ENCODE data around the gene TMPRSS9.
A peak's percentile ranks its signal among the peaks of the same experiment; 100 is the strongest.

The TMPRSS9 gene

DNA sequence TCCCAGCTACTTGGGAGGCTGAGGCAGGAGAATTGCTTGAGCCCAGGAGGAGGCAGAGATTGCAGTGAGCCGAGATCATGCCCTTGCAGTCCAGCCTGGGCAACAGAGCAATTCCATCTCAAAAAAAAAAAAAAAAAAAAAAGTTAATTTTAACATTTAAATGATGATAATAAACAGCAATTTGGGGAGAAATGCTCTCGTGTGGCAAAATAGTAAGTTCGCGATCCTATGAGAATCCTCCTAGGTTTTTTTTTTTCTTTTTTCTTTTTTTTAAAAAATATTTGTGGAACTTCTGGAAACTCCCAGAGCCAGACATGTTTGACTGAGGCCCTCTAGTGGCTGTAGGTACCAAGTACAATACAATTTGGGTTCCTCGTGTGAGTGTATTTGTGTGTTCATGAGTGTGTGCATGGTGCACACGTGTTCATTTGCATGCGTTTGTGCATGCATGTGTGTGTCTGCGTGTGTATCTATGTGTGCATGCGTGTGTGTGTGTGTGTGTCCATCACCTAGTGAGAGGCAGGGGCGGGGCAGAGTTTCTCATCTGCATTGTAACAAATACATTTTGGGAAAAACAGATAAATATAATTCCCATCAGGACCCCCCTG lies 31.2 kb downstream of the TMPRSS9 start:
- no peak overlapping the region for H3K4me3 ChIP-seq (ENCODE audit: low read depth, low read length)
- ChIA-PET CTCF (interaction anchor here (0.6 to 3.9 kb wide), 7 partner anchors 18 to 239 kb away, joined by 3 to 25 read pairs (median 4); no protein-coding TSS in a partner anchor), POLR2A (no interaction called here)
- H3K4me1 ChIP-seq (ENCODE audit: control insufficient read depth, insufficient read depth, low read length): no peaks in the 10 kb centered on the region
- H3K9me3 ChIP-seq (ENCODE audit: control insufficient read depth, insufficient read depth, low read depth, low read length): no peaks in the 10 kb centered on the region
- H3K36me3 ChIP-seq (ENCODE audit: control insufficient read depth in 2 of 2, insufficient read depth in 1 of 2, low read length in 2 of 2): no peaks in the 10 kb centered on the region
- no peak overlapping the region for H3K27ac ChIP-seq (ENCODE audit: extremely low read depth, low read depth, low read length)
- TF ChIP-seq ZNF830 (tag by site-specific recombination; IDR thresholded peaks at IDR 0.05; ENCODE audit: low read depth) (no peak), ZNF629 (tag by site-specific recombination; IDR thresholded peaks at IDR 0.05) (no peak), ZNF416 (tag by site-specific recombination; IDR thresholded peaks at IDR 0.05) (no peak), ZNF2 (tag by site-specific recombination; IDR thresholded peaks at IDR 0.05) (peak; percentile 53; the same call in 1 of the 2 replicates), ZNF623 (tag by site-specific recombination; IDR thresholded peaks at IDR 0.05) (no peak), ZNF514 (tag by site-specific recombination; IDR thresholded peaks at IDR 0.05) (no peak), ZFP69B (tag by site-specific recombination; IDR thresholded peaks at IDR 0.05) (no peak), ZNF548 (tag by site-specific recombination; IDR thresholded peaks at IDR 0.05) (no peak), ZNF654 (tag by site-specific recombination; IDR thresholded peaks at IDR 0.05; ENCODE audit: low read depth) (peak; percentile 99), ZNF76 (tag by site-specific recombination; IDR thresholded peaks at IDR 0.05; ENCODE audit: borderline replicate concordance, low read depth) (no peak), ZNF558 (tag by site-specific recombination; IDR thresholded peaks at IDR 0.05) (no peak), ZSCAN16 (tag by site-specific recombination; IDR thresholded peaks at IDR 0.05) (no peak), MZF1 (tag by site-specific recombination; IDR thresholded peaks at IDR 0.05; ENCODE audit: borderline replicate concordance) (no peak), ZNF596 (tag by site-specific recombination; IDR thresholded peaks at IDR 0.05) (no peak), ZNF302 (tag by site-specific recombination; IDR thresholded peaks at IDR 0.05; ENCODE audit: low read depth) (no peak)
- TF ChIP-seq, protein P1, sequence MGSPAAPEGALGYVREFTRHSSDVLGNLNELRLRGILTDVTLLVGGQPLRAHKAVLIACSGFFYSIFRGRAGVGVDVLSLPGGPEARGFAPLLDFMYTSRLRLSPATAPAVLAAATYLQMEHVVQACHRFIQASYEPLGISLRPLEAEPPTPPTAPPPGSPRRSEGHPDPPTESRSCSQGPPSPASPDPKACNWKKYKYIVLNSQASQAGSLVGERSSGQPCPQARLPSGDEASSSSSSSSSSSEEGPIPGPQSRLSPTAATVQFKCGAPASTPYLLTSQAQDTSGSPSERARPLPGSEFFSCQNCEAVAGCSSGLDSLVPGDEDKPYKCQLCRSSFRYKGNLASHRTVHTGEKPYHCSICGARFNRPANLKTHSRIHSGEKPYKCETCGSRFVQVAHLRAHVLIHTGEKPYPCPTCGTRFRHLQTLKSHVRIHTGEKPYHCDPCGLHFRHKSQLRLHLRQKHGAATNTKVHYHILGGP (tag by site-specific recombination; IDR thresholded peaks at IDR 0.05): no peak
- TF ChIP-seq, protein P2, sequence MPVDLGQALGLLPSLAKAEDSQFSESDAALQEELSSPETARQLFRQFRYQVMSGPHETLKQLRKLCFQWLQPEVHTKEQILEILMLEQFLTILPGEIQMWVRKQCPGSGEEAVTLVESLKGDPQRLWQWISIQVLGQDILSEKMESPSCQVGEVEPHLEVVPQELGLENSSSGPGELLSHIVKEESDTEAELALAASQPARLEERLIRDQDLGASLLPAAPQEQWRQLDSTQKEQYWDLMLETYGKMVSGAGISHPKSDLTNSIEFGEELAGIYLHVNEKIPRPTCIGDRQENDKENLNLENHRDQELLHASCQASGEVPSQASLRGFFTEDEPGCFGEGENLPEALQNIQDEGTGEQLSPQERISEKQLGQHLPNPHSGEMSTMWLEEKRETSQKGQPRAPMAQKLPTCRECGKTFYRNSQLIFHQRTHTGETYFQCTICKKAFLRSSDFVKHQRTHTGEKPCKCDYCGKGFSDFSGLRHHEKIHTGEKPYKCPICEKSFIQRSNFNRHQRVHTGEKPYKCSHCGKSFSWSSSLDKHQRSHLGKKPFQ (tag by site-specific recombination; IDR thresholded peaks at IDR 0.05): 0 out of 2 replicates have a peak, but pooled peaks have one; percentile 44
- TF ChIP-seq, protein P3, sequence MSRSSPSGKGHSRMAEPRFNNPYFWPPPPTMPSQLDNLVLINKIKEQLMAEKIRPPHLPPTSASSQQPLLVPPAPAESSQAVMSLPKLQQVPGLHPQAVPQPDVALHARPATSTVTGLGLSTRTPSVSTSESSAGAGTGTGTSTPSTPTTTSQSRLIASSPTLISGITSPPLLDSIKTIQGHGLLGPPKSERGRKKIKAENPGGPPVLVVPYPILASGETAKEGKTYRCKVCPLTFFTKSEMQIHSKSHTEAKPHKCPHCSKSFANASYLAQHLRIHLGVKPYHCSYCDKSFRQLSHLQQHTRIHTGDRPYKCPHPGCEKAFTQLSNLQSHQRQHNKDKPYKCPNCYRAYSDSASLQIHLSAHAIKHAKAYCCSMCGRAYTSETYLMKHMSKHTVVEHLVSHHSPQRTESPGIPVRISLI (tag by site-specific recombination; IDR thresholded peaks at IDR 0.05): peak; percentile 95
- TF ChIP-seq, protein P4, sequence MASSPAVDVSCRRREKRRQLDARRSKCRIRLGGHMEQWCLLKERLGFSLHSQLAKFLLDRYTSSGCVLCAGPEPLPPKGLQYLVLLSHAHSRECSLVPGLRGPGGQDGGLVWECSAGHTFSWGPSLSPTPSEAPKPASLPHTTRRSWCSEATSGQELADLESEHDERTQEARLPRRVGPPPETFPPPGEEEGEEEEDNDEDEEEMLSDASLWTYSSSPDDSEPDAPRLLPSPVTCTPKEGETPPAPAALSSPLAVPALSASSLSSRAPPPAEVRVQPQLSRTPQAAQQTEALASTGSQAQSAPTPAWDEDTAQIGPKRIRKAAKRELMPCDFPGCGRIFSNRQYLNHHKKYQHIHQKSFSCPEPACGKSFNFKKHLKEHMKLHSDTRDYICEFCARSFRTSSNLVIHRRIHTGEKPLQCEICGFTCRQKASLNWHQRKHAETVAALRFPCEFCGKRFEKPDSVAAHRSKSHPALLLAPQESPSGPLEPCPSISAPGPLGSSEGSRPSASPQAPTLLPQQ (tag by site-specific recombination; IDR thresholded peaks at IDR 0.05): no peak
- TF ChIP-seq, protein P5, sequence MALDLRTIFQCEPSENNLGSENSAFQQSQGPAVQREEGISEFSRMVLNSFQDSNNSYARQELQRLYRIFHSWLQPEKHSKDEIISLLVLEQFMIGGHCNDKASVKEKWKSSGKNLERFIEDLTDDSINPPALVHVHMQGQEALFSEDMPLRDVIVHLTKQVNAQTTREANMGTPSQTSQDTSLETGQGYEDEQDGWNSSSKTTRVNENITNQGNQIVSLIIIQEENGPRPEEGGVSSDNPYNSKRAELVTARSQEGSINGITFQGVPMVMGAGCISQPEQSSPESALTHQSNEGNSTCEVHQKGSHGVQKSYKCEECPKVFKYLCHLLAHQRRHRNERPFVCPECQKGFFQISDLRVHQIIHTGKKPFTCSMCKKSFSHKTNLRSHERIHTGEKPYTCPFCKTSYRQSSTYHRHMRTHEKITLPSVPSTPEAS (tag by site-specific recombination; IDR thresholded peaks at IDR 0.05): peak; percentile 98
- TF ChIP-seq, protein P6, sequence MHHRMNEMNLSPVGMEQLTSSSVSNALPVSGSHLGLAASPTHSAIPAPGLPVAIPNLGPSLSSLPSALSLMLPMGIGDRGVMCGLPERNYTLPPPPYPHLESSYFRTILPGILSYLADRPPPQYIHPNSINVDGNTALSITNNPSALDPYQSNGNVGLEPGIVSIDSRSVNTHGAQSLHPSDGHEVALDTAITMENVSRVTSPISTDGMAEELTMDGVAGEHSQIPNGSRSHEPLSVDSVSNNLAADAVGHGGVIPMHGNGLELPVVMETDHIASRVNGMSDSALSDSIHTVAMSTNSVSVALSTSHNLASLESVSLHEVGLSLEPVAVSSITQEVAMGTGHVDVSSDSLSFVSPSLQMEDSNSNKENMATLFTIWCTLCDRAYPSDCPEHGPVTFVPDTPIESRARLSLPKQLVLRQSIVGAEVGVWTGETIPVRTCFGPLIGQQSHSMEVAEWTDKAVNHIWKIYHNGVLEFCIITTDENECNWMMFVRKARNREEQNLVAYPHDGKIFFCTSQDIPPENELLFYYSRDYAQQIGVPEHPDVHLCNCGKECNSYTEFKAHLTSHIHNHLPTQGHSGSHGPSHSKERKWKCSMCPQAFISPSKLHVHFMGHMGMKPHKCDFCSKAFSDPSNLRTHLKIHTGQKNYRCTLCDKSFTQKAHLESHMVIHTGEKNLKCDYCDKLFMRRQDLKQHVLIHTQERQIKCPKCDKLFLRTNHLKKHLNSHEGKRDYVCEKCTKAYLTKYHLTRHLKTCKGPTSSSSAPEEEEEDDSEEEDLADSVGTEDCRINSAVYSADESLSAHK (tag by site-specific recombination; IDR thresholded peaks at IDR 0.05): peak; percentile 69
- TF ChIP-seq, protein P7, sequence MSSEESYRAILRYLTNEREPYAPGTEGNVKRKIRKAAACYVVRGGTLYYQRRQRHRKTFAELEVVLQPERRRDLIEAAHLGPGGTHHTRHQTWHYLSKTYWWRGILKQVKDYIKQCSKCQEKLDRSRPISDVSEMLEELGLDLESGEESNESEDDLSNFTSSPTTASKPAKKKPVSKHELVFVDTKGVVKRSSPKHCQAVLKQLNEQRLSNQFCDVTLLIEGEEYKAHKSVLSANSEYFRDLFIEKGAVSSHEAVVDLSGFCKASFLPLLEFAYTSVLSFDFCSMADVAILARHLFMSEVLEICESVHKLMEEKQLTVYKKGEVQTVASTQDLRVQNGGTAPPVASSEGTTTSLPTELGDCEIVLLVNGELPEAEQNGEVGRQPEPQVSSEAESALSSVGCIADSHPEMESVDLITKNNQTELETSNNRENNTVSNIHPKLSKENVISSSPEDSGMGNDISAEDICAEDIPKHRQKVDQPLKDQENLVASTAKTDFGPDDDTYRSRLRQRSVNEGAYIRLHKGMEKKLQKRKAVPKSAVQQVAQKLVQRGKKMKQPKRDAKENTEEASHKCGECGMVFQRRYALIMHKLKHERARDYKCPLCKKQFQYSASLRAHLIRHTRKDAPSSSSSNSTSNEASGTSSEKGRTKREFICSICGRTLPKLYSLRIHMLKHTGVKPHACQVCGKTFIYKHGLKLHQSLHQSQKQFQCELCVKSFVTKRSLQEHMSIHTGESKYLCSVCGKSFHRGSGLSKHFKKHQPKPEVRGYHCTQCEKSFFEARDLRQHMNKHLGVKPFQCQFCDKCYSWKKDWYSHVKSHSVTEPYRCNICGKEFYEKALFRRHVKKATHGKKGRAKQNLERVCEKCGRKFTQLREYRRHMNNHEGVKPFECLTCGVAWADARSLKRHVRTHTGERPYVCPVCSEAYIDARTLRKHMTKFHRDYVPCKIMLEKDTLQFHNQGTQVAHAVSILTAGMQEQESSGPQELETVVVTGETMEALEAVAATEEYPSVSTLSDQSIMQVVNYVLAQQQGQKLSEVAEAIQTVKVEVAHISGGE (tag by site-specific recombination; conservative IDR thresholded peaks at IDR 0.05; ENCODE audit: low read depth): no peak

Data from HEK293 (cell line).